Measurements from ENCODE around the gene TRIM62. TPM values are rescaled to one million over a fixed set of nuclear protein-coding genes. Genes with fewer than 3 reads are reported as not detected.

TRIM62 gene
- polyA plus RNA-seq, 1 donor (not counting 4 experiments of a cell fraction or from before 2014, with no cell fraction given), result 2.0 TPM

DNA sequence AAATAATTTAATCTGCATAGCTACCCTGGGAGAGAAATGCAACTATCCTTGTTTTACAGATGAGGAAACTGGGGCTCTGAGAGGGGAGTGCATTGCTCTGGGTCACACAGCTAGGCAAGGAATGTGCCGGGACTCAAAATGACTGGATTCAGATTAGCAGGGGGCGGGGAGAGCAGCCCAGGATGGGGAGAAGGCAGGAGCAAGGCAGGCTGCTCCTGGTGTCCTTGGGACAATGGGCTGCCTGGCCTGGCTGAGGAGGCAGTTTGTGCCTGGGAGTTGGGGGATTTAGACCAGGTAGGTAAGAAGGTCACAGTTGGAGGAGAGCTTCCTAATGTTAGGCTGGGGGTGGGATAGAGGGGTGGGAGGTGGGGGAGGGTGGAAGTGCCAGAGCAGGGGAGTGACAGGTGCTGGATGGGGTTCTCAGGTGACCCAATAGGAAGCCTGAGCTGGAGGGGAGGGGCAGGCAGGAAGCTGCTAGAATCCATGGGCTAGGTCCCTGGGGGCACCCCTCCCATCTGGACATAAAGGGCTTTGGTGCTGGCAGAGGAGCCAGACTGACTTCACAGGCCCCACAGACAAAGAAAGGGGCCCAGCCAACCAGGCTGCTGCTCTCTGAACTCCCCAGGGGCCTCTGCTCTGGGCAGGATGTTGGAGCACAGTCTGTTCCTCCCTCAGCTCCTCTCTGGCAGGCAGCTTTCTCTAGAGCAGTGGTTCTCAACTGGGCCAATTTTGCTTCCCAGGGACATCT, 29.0 kb downstream of the TRIM62 start:
- dilution Hi-C loops (cut with MboI; ENCODE audit: extremely low pct_ligation_motif_present, low sequenced_read_pairs), result no loop called here
- no peaks in the 10 kb centered on the region for H3K9me3 ChIP-seq (ENCODE audit: control insufficient read depth, low read depth, low read length)
- peaks cover 21% of the 10 kb centered on the region for H3K4me1 ChIP-seq (ENCODE audit: control insufficient read depth, extremely low read depth, insufficient read depth, low read length)

DNA sequence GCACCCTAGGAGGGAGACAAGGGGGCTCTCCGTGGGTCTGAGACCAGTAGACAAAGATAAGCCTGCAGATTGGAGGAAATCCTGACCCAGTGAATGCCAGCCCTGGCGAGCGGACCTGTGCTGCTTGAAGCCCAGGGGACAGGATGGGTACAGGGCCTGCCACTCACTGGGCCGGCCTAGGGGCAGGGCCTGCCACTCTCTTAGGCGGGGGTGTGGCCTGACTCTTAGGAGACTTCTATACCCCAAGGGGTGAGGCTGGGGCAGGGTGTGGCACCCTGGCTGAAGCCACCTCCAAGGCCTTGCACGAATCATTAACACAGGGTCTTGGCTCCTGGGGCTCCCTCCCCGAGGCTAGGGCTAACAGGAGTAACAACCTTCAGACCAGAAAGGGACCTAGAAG, 30.7 kb downstream of the TRIM62 start:
- TF ChIP-seq, protein P1, sequence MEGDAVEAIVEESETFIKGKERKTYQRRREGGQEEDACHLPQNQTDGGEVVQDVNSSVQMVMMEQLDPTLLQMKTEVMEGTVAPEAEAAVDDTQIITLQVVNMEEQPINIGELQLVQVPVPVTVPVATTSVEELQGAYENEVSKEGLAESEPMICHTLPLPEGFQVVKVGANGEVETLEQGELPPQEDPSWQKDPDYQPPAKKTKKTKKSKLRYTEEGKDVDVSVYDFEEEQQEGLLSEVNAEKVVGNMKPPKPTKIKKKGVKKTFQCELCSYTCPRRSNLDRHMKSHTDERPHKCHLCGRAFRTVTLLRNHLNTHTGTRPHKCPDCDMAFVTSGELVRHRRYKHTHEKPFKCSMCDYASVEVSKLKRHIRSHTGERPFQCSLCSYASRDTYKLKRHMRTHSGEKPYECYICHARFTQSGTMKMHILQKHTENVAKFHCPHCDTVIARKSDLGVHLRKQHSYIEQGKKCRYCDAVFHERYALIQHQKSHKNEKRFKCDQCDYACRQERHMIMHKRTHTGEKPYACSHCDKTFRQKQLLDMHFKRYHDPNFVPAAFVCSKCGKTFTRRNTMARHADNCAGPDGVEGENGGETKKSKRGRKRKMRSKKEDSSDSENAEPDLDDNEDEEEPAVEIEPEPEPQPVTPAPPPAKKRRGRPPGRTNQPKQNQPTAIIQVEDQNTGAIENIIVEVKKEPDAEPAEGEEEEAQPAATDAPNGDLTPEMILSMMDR (optimal IDR thresholded peaks at IDR 0.05 in 1 of 3, IDR thresholded peaks at IDR 0.05 in 1 of 3, conservative IDR thresholded peaks at IDR 0.05 in 1 of 3; ENCODE audit: extremely low read depth in 1 of 3, insufficient read depth in 2 of 3, low read length in 3 of 3), result no peak
- TF ChIP-seq EZH2 (IDR thresholded peaks at IDR 0.05; ENCODE audit: low read length), result no peak
- dilution Hi-C loops (cut with MboI; ENCODE audit: extremely low pct_ligation_motif_present, low sequenced_read_pairs), result no loop called here

More for the DNA sequence above, 29.0 kb downstream of the TRIM62 start:
- H3K36me3 ChIP-seq (ENCODE audit: control insufficient read depth in 2 of 2, extremely low read depth in 1 of 2, insufficient read depth in 2 of 2, low read length in 2 of 2), result peaks cover 0 to 11% of the 10 kb centered on the region in 2 experiments
- H3K27ac ChIP-seq (ENCODE audit: control insufficient read depth, insufficient read depth, low read length), result no peak overlapping the region
- H3K9me1 ChIP-seq (ENCODE audit: control insufficient read depth, extremely low read depth, insufficient read depth, low read length), result no peaks in the 10 kb centered on the region
- no peak overlapping the region for H3K4me2 ChIP-seq (ENCODE audit: control insufficient read depth, extremely low read depth, insufficient read depth, low read depth, low read length)
- no peaks in the 10 kb centered on the region for H4K20me1 ChIP-seq (ENCODE audit: control insufficient read depth, extremely low read depth, insufficient read depth, low read length)
- no peak overlapping the region for H3K9ac ChIP-seq (ENCODE audit: control insufficient read depth, extremely low read depth, insufficient read depth, low read length)
- peak; percentile 17 for FAIRE-seq
- TF ChIP-seq, protein P1 (optimal IDR thresholded peaks at IDR 0.05 in 1 of 3, IDR thresholded peaks at IDR 0.05 in 1 of 3, conservative IDR thresholded peaks at IDR 0.05 in 1 of 3; ENCODE audit: extremely low read depth in 1 of 3, insufficient read depth in 2 of 3, low read length in 3 of 3), result no peak
- TF ChIP-seq EZH2 (IDR thresholded peaks at IDR 0.05; ENCODE audit: low read length), result no peak
- no peaks in the 10 kb centered on the region for H3K27me3 ChIP-seq (ENCODE audit: control insufficient read depth, extremely low read depth, insufficient read depth, low read length)
- no peak overlapping the region for H3K4me3 ChIP-seq (ENCODE audit: control insufficient read depth in 2 of 3, extremely low read depth in 1 of 3, insufficient read depth in 2 of 3, low read depth in 1 of 3, low read length in 3 of 3)
- H2AFZ ChIP-seq (ENCODE audit: control insufficient read depth, low read length), result no peak overlapping the region
- no peak for DNase-seq (ENCODE audit: low read depth, low spot score)
- no peaks in the 10 kb centered on the region for H3K79me2 ChIP-seq (ENCODE audit: control insufficient read depth, insufficient read depth, low read length)

More for the DNA sequence above, 30.7 kb downstream of the TRIM62 start:
- Histone ChIP-seq H3K4me3 (ENCODE audit: control insufficient read depth in 2 of 3, extremely low read depth in 1 of 3, insufficient read depth in 2 of 3, low read depth in 1 of 3, low read length in 3 of 3) (no peak overlapping the region), H3K79me2 (ENCODE audit: control insufficient read depth, insufficient read depth, low read length) (no peaks in the 10 kb centered on the region), H3K9me3 (ENCODE audit: control insufficient read depth, low read depth, low read length) (no peaks in the 10 kb centered on the region), H3K4me1 (ENCODE audit: control insufficient read depth, extremely low read depth, insufficient read depth, low read length) (peaks cover 21% of the 10 kb centered on the region), H3K27ac (ENCODE audit: control insufficient read depth, insufficient read depth, low read length) (no peak overlapping the region), H3K36me3 (ENCODE audit: control insufficient read depth in 2 of 2, extremely low read depth in 1 of 2, insufficient read depth in 2 of 2, low read length in 2 of 2) (peaks cover 0 to 18% of the 10 kb centered on the region in 2 experiments), H3K9ac (ENCODE audit: control insufficient read depth, extremely low read depth, insufficient read depth, low read length) (no peak overlapping the region), H4K20me1 (ENCODE audit: control insufficient read depth, extremely low read depth, insufficient read depth, low read length) (no peaks in the 10 kb centered on the region), H3K4me2 (ENCODE audit: control insufficient read depth, extremely low read depth, insufficient read depth, low read depth, low read length) (peak overlapping the region; percentile 49), H2AFZ (ENCODE audit: control insufficient read depth, low read length) (no peak overlapping the region), H3K27me3 (ENCODE audit: control insufficient read depth, extremely low read depth, insufficient read depth, low read length) (no peaks in the 10 kb centered on the region), H3K9me1 (ENCODE audit: control insufficient read depth, extremely low read depth, insufficient read depth, low read length) (no peaks in the 10 kb centered on the region)
- DNase-seq (ENCODE audit: low read depth, low spot score) (no peak), FAIRE-seq (peak; percentile 26)
